ENCODE data around the gene SLC16A10.

GRCh38 chr6:111068109-111068865 lies 19.0 kb upstream of the SLC16A10 start:
- TF ChIP-seq SRF (IDR thresholded peaks at IDR 0.05; ENCODE audit: low read depth, low read length): no peak
- TF ChIP-seq ZNF274 (IDR thresholded peaks at IDR 0.05; ENCODE audit: borderline replicate concordance, extremely low read depth, low read length): no peak
- TF ChIP-seq TEAD4 (IDR thresholded peaks at IDR 0.05; ENCODE audit: low read depth, low read length): no peak
- no peak for TF ChIP-seq CTCF (IDR thresholded peaks at IDR 0.05; ENCODE audit: control extremely low read depth in 1 of 3, insufficient read depth in 1 of 3, low read depth in 1 of 3, low read length in 3 of 3)
- TF ChIP-seq YY1 (IDR thresholded peaks at IDR 0.05; ENCODE audit: low read depth, low read length): no peak
- TF ChIP-seq E2F6 (IDR thresholded peaks at IDR 0.05): no peak
- no peak for TF ChIP-seq EZH2 (IDR thresholded peaks at IDR 0.05; ENCODE audit: low read depth, low read length, severe bottlenecking)
- TF ChIP-seq POLR2AphosphoS5 (IDR thresholded peaks at IDR 0.05; ENCODE audit: low read depth, low read length): no peak
- no peak for TF ChIP-seq MAX (IDR thresholded peaks at IDR 0.05)
- no peak for TF ChIP-seq CHD2 (IDR thresholded peaks at IDR 0.05; ENCODE audit: low read length)
- TF ChIP-seq JUN (IDR thresholded peaks at IDR 0.05; ENCODE audit: low read depth, low read length): no peak
- no peak for TF ChIP-seq TAF1 (IDR thresholded peaks at IDR 0.05; ENCODE audit: low read depth, low read length)
- TF ChIP-seq POLR2A (IDR thresholded peaks at IDR 0.05; ENCODE audit: control extremely low read depth in 1 of 2, low read depth in 2 of 2, low read length in 2 of 2): no peak
